Measurements from ENCODE around the gene PLXNB1. TPM values are rescaled to one million over a fixed set of nuclear protein-coding genes. Genes with fewer than 3 reads are reported as not detected.

Gene PLXNB1
- polyA plus RNA-seq, 1 donor, result 121 TPM

GRCh38 chr3:48412375-48413001 lies 17.4 kb downstream of the PLXNB1 start:
- no peak overlapping the region for H3K27ac ChIP-seq (ENCODE audit: low read length)
- DNase-seq, result no peak

GRCh38 chr3:48411606-48412374 lies 18.1 kb downstream of the PLXNB1 start:
- no CpG with 5 or more reads among the region's 11 CpGs for WGBS (ENCODE audit: insufficient coverage, low lambda C conversion rate)
- DNase-seq, result no peak

More at GRCh38 chr3:48412375-48413001, 17.4 kb downstream of the PLXNB1 start:
- no peak overlapping the region for H3K4me3 ChIP-seq (ENCODE audit: low read length)
- no peaks in the 10 kb centered on the region for H3K4me1 ChIP-seq (ENCODE audit: control insufficient read depth, insufficient read depth, low read length)
- H3K27me3 ChIP-seq (ENCODE audit: control insufficient read depth, insufficient read depth, low read length), result no peaks in the 10 kb centered on the region
- no CpG with 5 or more reads among the region's 19 CpGs for whole genome bisulfite sequencing (ENCODE audit: insufficient coverage, low lambda C conversion rate)
- H3K36me3 ChIP-seq (ENCODE audit: control insufficient read depth, insufficient read depth, low read length), result peaks cover 99% of the 10 kb centered on the region
- H3K9me3 ChIP-seq (ENCODE audit: control insufficient read depth, low read depth, low read length), result no peaks in the 10 kb centered on the region

GRCh38 chr3:48411041-48411588 lies 18.8 kb downstream of the PLXNB1 start:
- Histone ChIP-seq H3K9me3 (ENCODE audit: control insufficient read depth, low read depth, low read length) (no peaks in the 10 kb centered on the region), H3K4me3 (ENCODE audit: low read length) (no peak overlapping the region), H3K36me3 (ENCODE audit: control insufficient read depth, insufficient read depth, low read length) (peaks cover 99% of the 10 kb centered on the region), H3K27me3 (ENCODE audit: control insufficient read depth, insufficient read depth, low read length) (no peaks in the 10 kb centered on the region), H3K4me1 (ENCODE audit: control insufficient read depth, insufficient read depth, low read length) (no peaks in the 10 kb centered on the region), H3K27ac (ENCODE audit: low read length) (no peak overlapping the region)
- no CpG with 5 or more reads among the region's 9 CpGs for WGBS (ENCODE audit: insufficient coverage, low lambda C conversion rate)
- no peak for DNase-seq

More at GRCh38 chr3:48411606-48412374, 18.1 kb downstream of the PLXNB1 start:
- Histone ChIP-seq H3K27ac (ENCODE audit: low read length) (no peak overlapping the region), H3K27me3 (ENCODE audit: control insufficient read depth, insufficient read depth, low read length) (no peaks in the 10 kb centered on the region), H3K4me3 (ENCODE audit: low read length) (no peak overlapping the region), H3K9me3 (ENCODE audit: control insufficient read depth, low read depth, low read length) (no peaks in the 10 kb centered on the region), H3K4me1 (ENCODE audit: control insufficient read depth, insufficient read depth, low read length) (no peaks in the 10 kb centered on the region), H3K36me3 (ENCODE audit: control insufficient read depth, insufficient read depth, low read length) (peaks cover 99% of the 10 kb centered on the region)

- Histone ChIP-seq H3K4me3 (ENCODE audit: low read length) (no peak overlapping the region), H3K36me3 (ENCODE audit: control insufficient read depth, insufficient read depth, low read length) (peaks cover 99% of the 10 kb centered on the region), H3K27ac (ENCODE audit: low read length) (no peak overlapping the region), H3K4me1 (ENCODE audit: control insufficient read depth, insufficient read depth, low read length) (no peaks in the 10 kb centered on the region), H3K27me3 (ENCODE audit: control insufficient read depth, insufficient read depth, low read length) (no peaks in the 10 kb centered on the region), H3K9me3 (ENCODE audit: control insufficient read depth, low read depth, low read length) (no peaks in the 10 kb centered on the region)
- no CpG with 5 or more reads among the region's 16 CpGs for WGBS (ENCODE audit: insufficient coverage, low lambda C conversion rate)
- no peak for DNase-seq
These were observed 19.5 kb downstream of the PLXNB1 start for GRCh38 chr3:48410205-48411040.

GRCh38 chr3:48409291-48410201 lies 20.3 kb downstream of the PLXNB1 start:
- no peaks in the 10 kb centered on the region for H3K9me3 ChIP-seq (ENCODE audit: control insufficient read depth, low read depth, low read length)
- no CpG with 5 or more reads among the region's 31 CpGs for WGBS (ENCODE audit: insufficient coverage, low lambda C conversion rate)

GRCh38 chr3:48408823-48409281 lies 21.0 kb downstream of the PLXNB1 start:
- no peak overlapping the region for H3K4me3 ChIP-seq (ENCODE audit: low read length)
- peaks cover 99% of the 10 kb centered on the region for H3K36me3 ChIP-seq (ENCODE audit: control insufficient read depth, insufficient read depth, low read length)
- H3K27ac ChIP-seq (ENCODE audit: low read length), result no peak overlapping the region
- WGBS (ENCODE audit: insufficient coverage, low lambda C conversion rate), result no CpG with 5 or more reads among the region's 4 CpGs
- H3K27me3 ChIP-seq (ENCODE audit: control insufficient read depth, insufficient read depth, low read length), result no peaks in the 10 kb centered on the region
- no peaks in the 10 kb centered on the region for H3K9me3 ChIP-seq (ENCODE audit: control insufficient read depth, low read depth, low read length)
- DNase-seq, result no peak
- H3K4me1 ChIP-seq (ENCODE audit: control insufficient read depth, insufficient read depth, low read length), result no peaks in the 10 kb centered on the region

More at GRCh38 chr3:48409291-48410201, 20.3 kb downstream of the PLXNB1 start:
- Histone ChIP-seq H3K27ac (ENCODE audit: low read length) (no peak overlapping the region), H3K27me3 (ENCODE audit: control insufficient read depth, insufficient read depth, low read length) (no peaks in the 10 kb centered on the region), H3K4me1 (ENCODE audit: control insufficient read depth, insufficient read depth, low read length) (no peaks in the 10 kb centered on the region), H3K36me3 (ENCODE audit: control insufficient read depth, insufficient read depth, low read length) (peaks cover 99% of the 10 kb centered on the region), H3K4me3 (ENCODE audit: low read length) (no peak overlapping the region)
- DNase-seq, result no peak

- WGBS (ENCODE audit: insufficient coverage, low lambda C conversion rate), result no CpG with 5 or more reads among the region's 8 CpGs
- H3K4me1 ChIP-seq (ENCODE audit: control insufficient read depth, insufficient read depth, low read length), result no peaks in the 10 kb centered on the region
- H3K4me3 ChIP-seq (ENCODE audit: low read length), result no peak overlapping the region
- no peaks in the 10 kb centered on the region for H3K27me3 ChIP-seq (ENCODE audit: control insufficient read depth, insufficient read depth, low read length)
- no peak for DNase-seq
- H3K27ac ChIP-seq (ENCODE audit: low read length), result no peak overlapping the region
- peaks cover 97% of the 10 kb centered on the region for H3K36me3 ChIP-seq (ENCODE audit: control insufficient read depth, insufficient read depth, low read length)
- H3K9me3 ChIP-seq (ENCODE audit: control insufficient read depth, low read depth, low read length), result no peaks in the 10 kb centered on the region
These were observed 22.3 kb downstream of the PLXNB1 start for GRCh38 chr3:48407542-48408099.

GRCh38 chr3:48406443-48407431 lies 23.1 kb downstream of the PLXNB1 start:
- Histone ChIP-seq H3K4me3 (ENCODE audit: low read length) (no peak overlapping the region), H3K9me3 (ENCODE audit: control insufficient read depth, low read depth, low read length) (no peaks in the 10 kb centered on the region), H3K36me3 (ENCODE audit: control insufficient read depth, insufficient read depth, low read length) (peaks cover 91% of the 10 kb centered on the region), H3K27me3 (ENCODE audit: control insufficient read depth, insufficient read depth, low read length) (no peaks in the 10 kb centered on the region), H3K27ac (ENCODE audit: low read length) (no peak overlapping the region), H3K4me1 (ENCODE audit: control insufficient read depth, insufficient read depth, low read length) (no peaks in the 10 kb centered on the region)
- WGBS (ENCODE audit: insufficient coverage, low lambda C conversion rate), result no CpG with 5 or more reads among the region's 18 CpGs
- no peak for DNase-seq

Data from large intestine (tissue), 3 donors.